Thyroid gland (tissue), 4 donors: ENCODE data around the gene C2orf92. TPM values are rescaled to one million over a fixed set of nuclear protein-coding genes. Genes with fewer than 3 reads are reported as not detected.

Experiments used
- DNase-seq, 2 donors: peaks; one replicate each; pipeline ENCODE4 v3.0.0-alpha.2; 2019
- H3K27ac ChIP-seq, 3 donors: fragments of 200-600 bp; sonication (generic); 1 replicate in 2 of 3; 2 replicates in 1 of 3; pipeline ENCODE4 v1.5.1; 2016 to 2019; ENCODE audit warnings: mild to moderate bottlenecking in 1 of 3, moderate library complexity in 1 of 3
- H3K27me3 ChIP-seq: fragments of 200-600 bp; sonication (generic); one replicate; pipeline ENCODE4 v1.5.1; 2019
- H3K36me3 ChIP-seq, 2 donors: fragments of 200-600 bp; sonication (generic); one replicate each; pipeline ENCODE4 v1.5.1; 2016 to 2019
- H3K4me1 ChIP-seq, 2 donors: fragments of 200-600 bp; sonication (generic); one replicate each; pipeline ENCODE4 v1.5.1; 2017 to 2019
- H3K4me3 ChIP-seq, 3 donors: fragments of 200-600 bp; sonication (generic); replicated peaks in 1 of 3; 1 replicate in 2 of 3; 2 replicates in 1 of 3; pipeline ENCODE4 v1.5.1; 2016; ENCODE audit warnings: mild to moderate bottlenecking in 1 of 3
- H3K9me3 ChIP-seq: fragments of 200-600 bp; sonication (generic); one replicate; pipeline ENCODE4 v1.5.1; 2017
- CTCF ChIP-seq, 6 experiments: fragments of 200-600 bp in 3 of 6; fragments of 450-650 bp in 3 of 6; sonication (generic) in 3 of 6; IDR thresholded peaks; one replicate each; pipeline ENCODE4 v1.5.1; 2016 to 2019; ENCODE audit warnings: antibody characterized with exemption in 6 of 6, mild to moderate bottlenecking in 2 of 6, inconsistent platforms in 1 of 6, moderate library complexity in 1 of 6
- POLR2A ChIP-seq, 2 donors: fragments of 450-650 bp; IDR thresholded peaks; one replicate each; pipeline ENCODE4 v1.6.1; 2017; ENCODE audit warnings: antibody characterized with exemption in 2 of 2, mild to moderate bottlenecking in 2 of 2, moderate library complexity in 1 of 2
- WGBS, 2 donors: methylation state at CpG; one replicate each; pipeline ENCODE4 v1.1.5; 2017; 5-methylcytosine and 5-hydroxymethylcytosine counted together
- intact Hi-C: fragments of 100-400 bp; cut with DNase I; formaldehyde crosslinking; loops from one replicate; pipeline ENCODE4 v1.15.1; 2023
- total RNA-seq, 4 donors: library from RNA; depleted of rRNA; stranded (reverse); fragments of >200 nt; gene quantifications; one replicate each; pipeline ENCODE4 v1.2.3, GENCODE V29; 2016

Gene C2orf92
- total RNA-seq, 4 donors from 2014 or later = 9.8 to 36.5 (median 30.7) TPM

- TF ChIP-seq POLR2A (IDR thresholded peaks at IDR 0.05) = no peak
- no peak for TF ChIP-seq CTCF (IDR thresholded peaks at IDR 0.05)
- H3K4me1 ChIP-seq = no peaks in the 10 kb centered on the region
- H3K36me3 ChIP-seq = no peaks in the 10 kb centered on the region
- H3K27me3 ChIP-seq = no peaks in the 10 kb centered on the region
- intact Hi-C loops = no loop called here
- no peak overlapping the region for H3K27ac ChIP-seq
- no peaks in the 10 kb centered on the region for H3K9me3 ChIP-seq
- WGBS, 2 donors = 93 to 96% methylated on average over 8 to 12 of the region's 13 CpGs
- H3K4me3 ChIP-seq = no peak overlapping the region
- no peak for DNase-seq
Measured at GRCh38 chr2:97701186-97701585, 31.7 kb downstream of the C2orf92 start.

GRCh38 chr2:97701851-97702465 lies 32.4 kb downstream of the C2orf92 start:
- Histone ChIP-seq H3K4me3 (no peak overlapping the region), H3K9me3 (no peaks in the 10 kb centered on the region), H3K36me3 (no peaks in the 10 kb centered on the region), H3K27ac (no peak overlapping the region), H3K4me1 (no peaks in the 10 kb centered on the region), H3K27me3 (no peaks in the 10 kb centered on the region)
- TF ChIP-seq CTCF (IDR thresholded peaks at IDR 0.05) (no peak), POLR2A (IDR thresholded peaks at IDR 0.05) (no peak)
- 91 to 97% methylated on average over 6 of the region's 6 CpGs for WGBS, 2 donors
- DNase-seq = no peak
- intact Hi-C loops = no loop called here

- no peaks in the 10 kb centered on the region for H3K36me3 ChIP-seq
- H3K4me3 ChIP-seq = no peak overlapping the region
- WGBS, 2 donors = 85 to 92% methylated on average over 19 of the region's 19 CpGs
- TF ChIP-seq CTCF (IDR thresholded peaks at IDR 0.05) (no peak), POLR2A (IDR thresholded peaks at IDR 0.05) (no peak)
- no peak for DNase-seq
- no peaks in the 10 kb centered on the region for H3K4me1 ChIP-seq
- no peak overlapping the region for H3K27ac ChIP-seq
- no peaks in the 10 kb centered on the region for H3K9me3 ChIP-seq
- no peaks in the 10 kb centered on the region for H3K27me3 ChIP-seq
- intact Hi-C loops = no loop called here
Measured at GRCh38 chr2:97702731-97703470, 33.4 kb downstream of the C2orf92 start.

GRCh38 chr2:97703741-97704140 lies 34.2 kb downstream of the C2orf92 start:
- WGBS, 2 donors = 71 to 83% methylated on average over 3 of the region's 3 CpGs
- DNase-seq = no peak
- Histone ChIP-seq H3K4me3 (no peak overlapping the region), H3K4me1 (no peaks in the 10 kb centered on the region), H3K9me3 (no peaks in the 10 kb centered on the region), H3K27me3 (no peaks in the 10 kb centered on the region), H3K36me3 (no peaks in the 10 kb centered on the region), H3K27ac (no peak overlapping the region)
- TF ChIP-seq POLR2A (IDR thresholded peaks at IDR 0.05) = no peak
- TF ChIP-seq CTCF (IDR thresholded peaks at IDR 0.05) = no peak
- intact Hi-C loops = no loop called here

GRCh38 chr2:97704989-97705388 lies 35.5 kb downstream of the C2orf92 start:
- WGBS, 2 donors = 91 to 93% methylated on average over 5 of the region's 5 CpGs
- intact Hi-C loops = no loop called here
- Histone ChIP-seq H3K36me3 (no peaks in the 10 kb centered on the region), H3K27me3 (no peaks in the 10 kb centered on the region), H3K9me3 (no peaks in the 10 kb centered on the region), H3K27ac (no peak overlapping the region), H3K4me1 (no peaks in the 10 kb centered on the region), H3K4me3 (no peak overlapping the region)
- TF ChIP-seq CTCF (IDR thresholded peaks at IDR 0.05) (no peak), POLR2A (IDR thresholded peaks at IDR 0.05) (no peak)
- no peak for DNase-seq
